ENCODE data around the gene ADAM15.

Gene ADAM15

DNA sequence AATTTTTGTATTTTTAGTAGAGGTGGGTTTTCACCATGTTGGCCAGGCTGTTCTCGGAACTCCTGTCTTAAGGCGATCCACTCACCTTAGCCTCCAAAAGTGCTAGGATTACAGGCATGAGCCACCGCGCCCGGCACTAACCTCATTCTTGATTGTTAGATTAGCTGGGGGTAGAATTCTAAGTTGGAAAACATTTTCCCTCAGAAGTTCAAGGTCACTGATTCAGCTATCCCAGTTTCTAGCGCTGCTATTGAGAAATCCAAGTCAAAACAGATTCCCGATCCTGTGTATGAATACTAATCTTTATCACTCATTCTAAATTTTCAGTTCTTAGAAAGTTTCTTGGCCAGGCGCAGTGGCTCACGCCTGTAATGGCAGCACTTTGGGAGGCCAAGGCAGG, 52.2 kb downstream of the ADAM15 start:
- Histone ChIP-seq H3K4me3 (ENCODE audit: low read length) (no peak overlapping the region), H3K4me1 (ENCODE audit: control insufficient read depth, low read length) (peaks cover 13% of the 10 kb centered on the region)

DNA sequence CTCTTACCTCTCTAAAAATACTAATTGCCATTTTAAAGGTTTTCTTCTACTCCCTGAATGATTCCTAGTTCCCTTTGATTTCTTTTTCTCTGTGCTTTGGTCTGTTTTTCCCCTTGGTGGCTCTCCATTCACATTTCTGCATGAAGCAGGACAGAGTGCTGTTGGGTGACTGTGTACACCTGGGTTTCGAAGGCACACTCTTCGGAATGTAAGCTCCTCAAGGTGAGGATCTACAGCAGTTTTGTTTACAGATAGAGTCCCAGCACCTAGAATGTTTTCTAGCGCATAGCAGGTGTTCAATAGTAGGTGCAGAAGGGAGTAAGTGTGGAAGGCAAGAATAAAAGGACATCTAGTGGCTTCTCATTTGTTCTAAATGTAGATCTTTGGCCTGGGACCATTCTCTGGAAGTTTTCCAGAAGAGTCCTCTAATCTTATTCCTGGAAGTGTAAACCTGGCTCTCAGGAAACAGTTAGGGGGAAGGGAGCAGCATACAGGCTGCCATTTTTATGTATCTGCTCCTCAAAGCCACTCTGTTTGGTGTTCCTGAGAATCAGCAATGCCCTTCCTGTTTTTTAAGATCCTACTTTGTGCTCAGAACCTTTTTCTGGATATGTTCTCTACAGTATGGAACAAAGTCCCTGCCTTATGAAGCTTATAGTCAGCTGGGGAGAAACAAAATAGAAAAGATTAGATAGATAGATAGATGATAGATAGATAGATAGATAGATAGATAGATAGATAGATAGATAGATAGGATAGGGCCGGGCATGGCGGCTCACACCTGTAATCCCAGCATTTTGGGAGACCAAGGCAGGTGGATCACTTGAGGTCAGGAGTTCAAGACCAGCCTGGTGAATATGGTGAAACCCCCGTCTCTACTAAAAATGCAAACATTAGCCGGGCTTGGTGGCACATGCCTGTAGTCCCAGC, 53.8 kb downstream of the ADAM15 start:
- Histone ChIP-seq H3K9me3 (ENCODE audit: control insufficient read depth, insufficient read depth, low read length) (no peaks in the 10 kb centered on the region), H3K79me2 (ENCODE audit: control insufficient read depth, low read length) (no peaks in the 10 kb centered on the region), H3K4me2 (ENCODE audit: low read length) (no peak overlapping the region), H4K20me1 (ENCODE audit: control insufficient read depth, insufficient read depth, low read depth, low read length) (no peaks in the 10 kb centered on the region), H3F3A (ENCODE audit: control insufficient read depth, insufficient read depth) (no peaks in the 10 kb centered on the region), H3K27ac (ENCODE audit: low read depth, low read length) (no peak overlapping the region), H3K4me3 (ENCODE audit: low read length) (no peak overlapping the region), H3K27me3 (ENCODE audit: control insufficient read depth, low read length) (no peaks in the 10 kb centered on the region), H3K9me2 (replicated peaks; ENCODE audit: control insufficient read depth, low read length) (no peaks in the 10 kb centered on the region), H3K4me1 (ENCODE audit: control insufficient read depth, low read length) (peaks cover 15% of the 10 kb centered on the region), H3K36me3 (ENCODE audit: control insufficient read depth, low read length) (no peaks in the 10 kb centered on the region)
- TF ChIP-seq, protein P1, sequence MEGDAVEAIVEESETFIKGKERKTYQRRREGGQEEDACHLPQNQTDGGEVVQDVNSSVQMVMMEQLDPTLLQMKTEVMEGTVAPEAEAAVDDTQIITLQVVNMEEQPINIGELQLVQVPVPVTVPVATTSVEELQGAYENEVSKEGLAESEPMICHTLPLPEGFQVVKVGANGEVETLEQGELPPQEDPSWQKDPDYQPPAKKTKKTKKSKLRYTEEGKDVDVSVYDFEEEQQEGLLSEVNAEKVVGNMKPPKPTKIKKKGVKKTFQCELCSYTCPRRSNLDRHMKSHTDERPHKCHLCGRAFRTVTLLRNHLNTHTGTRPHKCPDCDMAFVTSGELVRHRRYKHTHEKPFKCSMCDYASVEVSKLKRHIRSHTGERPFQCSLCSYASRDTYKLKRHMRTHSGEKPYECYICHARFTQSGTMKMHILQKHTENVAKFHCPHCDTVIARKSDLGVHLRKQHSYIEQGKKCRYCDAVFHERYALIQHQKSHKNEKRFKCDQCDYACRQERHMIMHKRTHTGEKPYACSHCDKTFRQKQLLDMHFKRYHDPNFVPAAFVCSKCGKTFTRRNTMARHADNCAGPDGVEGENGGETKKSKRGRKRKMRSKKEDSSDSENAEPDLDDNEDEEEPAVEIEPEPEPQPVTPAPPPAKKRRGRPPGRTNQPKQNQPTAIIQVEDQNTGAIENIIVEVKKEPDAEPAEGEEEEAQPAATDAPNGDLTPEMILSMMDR (IDR thresholded peaks at IDR 0.05; ENCODE audit: low read depth, low read length, poor library complexity, severe bottlenecking) = no peak
- TF ChIP-seq EZH2phosphoT487 (IDR thresholded peaks at IDR 0.05; ENCODE audit: borderline replicate concordance, low read length) = no peak

More for the DNA sequence above, 52.2 kb downstream of the ADAM15 start:
- H3K27ac ChIP-seq (ENCODE audit: low read depth, low read length) = no peak overlapping the region
- no peak overlapping the region for H3K4me2 ChIP-seq (ENCODE audit: low read length)
- H3K9me2 ChIP-seq (replicated peaks; ENCODE audit: control insufficient read depth, low read length) = no peaks in the 10 kb centered on the region
- no peaks in the 10 kb centered on the region for H3K79me2 ChIP-seq (ENCODE audit: control insufficient read depth, low read length)
- no peaks in the 10 kb centered on the region for H3K27me3 ChIP-seq (ENCODE audit: control insufficient read depth, low read length)
- no peaks in the 10 kb centered on the region for H3K9me3 ChIP-seq (ENCODE audit: control insufficient read depth, insufficient read depth, low read length)
- no peaks in the 10 kb centered on the region for H3F3A ChIP-seq (ENCODE audit: control insufficient read depth, insufficient read depth)
- H4K20me1 ChIP-seq (ENCODE audit: control insufficient read depth, insufficient read depth, low read depth, low read length) = no peaks in the 10 kb centered on the region
- H3K36me3 ChIP-seq (ENCODE audit: control insufficient read depth, low read length) = no peaks in the 10 kb centered on the region
- TF ChIP-seq, protein P1 (IDR thresholded peaks at IDR 0.05; ENCODE audit: low read depth, low read length, poor library complexity, severe bottlenecking) = no peak
- no peak for TF ChIP-seq EZH2phosphoT487 (IDR thresholded peaks at IDR 0.05; ENCODE audit: borderline replicate concordance, low read length)

DNA sequence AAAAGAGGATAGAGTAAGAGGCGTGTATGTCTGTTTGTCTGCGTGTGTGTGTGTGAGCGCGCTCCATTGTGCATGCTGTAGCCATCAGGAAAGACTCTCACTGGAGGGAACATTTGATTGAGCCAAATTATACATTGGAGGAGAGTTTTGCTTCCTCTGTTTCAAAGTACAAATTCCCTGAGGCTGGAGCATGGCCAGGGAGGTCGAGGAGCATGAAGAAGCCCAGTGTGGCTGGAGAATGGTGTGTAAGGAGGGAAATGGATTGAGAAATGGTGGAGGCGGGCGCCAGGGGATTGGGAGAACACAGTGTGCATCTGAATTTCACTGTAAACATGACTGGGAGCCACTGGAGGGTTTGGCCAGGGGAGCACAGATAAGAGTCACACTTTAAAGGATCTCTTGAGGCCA, 54.5 kb downstream of the ADAM15 start:
- H3K79me2 ChIP-seq (ENCODE audit: control insufficient read depth, low read length) = no peaks in the 10 kb centered on the region
- no peak overlapping the region for H3K4me2 ChIP-seq (ENCODE audit: low read length)
- no peak for TF ChIP-seq EZH2phosphoT487 (IDR thresholded peaks at IDR 0.05; ENCODE audit: borderline replicate concordance, low read length)
- TF ChIP-seq, protein P1 (IDR thresholded peaks at IDR 0.05; ENCODE audit: low read depth, low read length, poor library complexity, severe bottlenecking) = no peak
- no peak overlapping the region for H3K27ac ChIP-seq (ENCODE audit: low read depth, low read length)
- no peaks in the 10 kb centered on the region for H3K9me2 ChIP-seq (replicated peaks; ENCODE audit: control insufficient read depth, low read length)
- no peaks in the 10 kb centered on the region for H4K20me1 ChIP-seq (ENCODE audit: control insufficient read depth, insufficient read depth, low read depth, low read length)
- H3K36me3 ChIP-seq (ENCODE audit: control insufficient read depth, low read length) = no peaks in the 10 kb centered on the region
- H3K4me3 ChIP-seq (ENCODE audit: low read length) = no peak overlapping the region
- H3K4me1 ChIP-seq (ENCODE audit: control insufficient read depth, low read length) = peaks cover 15% of the 10 kb centered on the region
- no peaks in the 10 kb centered on the region for H3K27me3 ChIP-seq (ENCODE audit: control insufficient read depth, low read length)
- no peaks in the 10 kb centered on the region for H3F3A ChIP-seq (ENCODE audit: control insufficient read depth, insufficient read depth)
- H3K9me3 ChIP-seq (ENCODE audit: control insufficient read depth, insufficient read depth, low read length) = no peaks in the 10 kb centered on the region

Data from DOHH2 (cell line).